ENCODE data around the gene KLHL11.
"Not testable (repeated sequence)": the region's sequence is repeated elsewhere in the genome, so short reads cannot be mapped to it uniquely, and the experiment has no call there.

KLHL11 gene

DNA sequence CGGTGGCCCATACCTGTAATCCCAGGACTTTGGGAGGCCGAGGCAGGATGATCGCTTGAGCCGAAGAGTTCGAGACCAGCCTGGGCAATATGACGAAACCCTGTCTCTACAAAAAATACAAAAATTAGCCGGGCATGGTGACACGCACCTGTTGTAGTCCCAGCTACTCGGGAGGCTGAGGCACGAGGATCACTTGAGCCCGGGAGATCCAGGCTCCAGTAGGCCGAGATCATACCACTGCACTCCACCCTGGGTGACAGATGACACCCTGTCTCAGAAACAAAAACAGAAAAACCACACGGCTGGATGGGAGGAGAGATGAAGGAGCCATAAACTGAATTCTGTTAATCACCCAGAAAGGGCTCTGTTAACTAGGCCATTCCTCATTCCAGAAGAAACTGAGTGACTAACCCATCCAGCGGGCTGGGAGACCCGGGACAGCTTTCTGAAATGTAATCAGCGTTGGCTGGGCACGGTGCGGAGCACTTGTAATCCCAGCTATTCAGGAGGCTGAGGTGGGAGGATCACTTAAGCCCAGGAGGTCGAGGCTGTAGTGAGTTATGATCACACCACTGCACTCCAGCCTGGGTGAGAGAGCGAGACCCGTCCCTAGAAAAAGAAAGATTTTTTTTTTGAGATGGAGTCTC, 28.6 kb downstream of the KLHL11 start:
- DNase-seq (ENCODE audit: low spot score) = no peak

DNA sequence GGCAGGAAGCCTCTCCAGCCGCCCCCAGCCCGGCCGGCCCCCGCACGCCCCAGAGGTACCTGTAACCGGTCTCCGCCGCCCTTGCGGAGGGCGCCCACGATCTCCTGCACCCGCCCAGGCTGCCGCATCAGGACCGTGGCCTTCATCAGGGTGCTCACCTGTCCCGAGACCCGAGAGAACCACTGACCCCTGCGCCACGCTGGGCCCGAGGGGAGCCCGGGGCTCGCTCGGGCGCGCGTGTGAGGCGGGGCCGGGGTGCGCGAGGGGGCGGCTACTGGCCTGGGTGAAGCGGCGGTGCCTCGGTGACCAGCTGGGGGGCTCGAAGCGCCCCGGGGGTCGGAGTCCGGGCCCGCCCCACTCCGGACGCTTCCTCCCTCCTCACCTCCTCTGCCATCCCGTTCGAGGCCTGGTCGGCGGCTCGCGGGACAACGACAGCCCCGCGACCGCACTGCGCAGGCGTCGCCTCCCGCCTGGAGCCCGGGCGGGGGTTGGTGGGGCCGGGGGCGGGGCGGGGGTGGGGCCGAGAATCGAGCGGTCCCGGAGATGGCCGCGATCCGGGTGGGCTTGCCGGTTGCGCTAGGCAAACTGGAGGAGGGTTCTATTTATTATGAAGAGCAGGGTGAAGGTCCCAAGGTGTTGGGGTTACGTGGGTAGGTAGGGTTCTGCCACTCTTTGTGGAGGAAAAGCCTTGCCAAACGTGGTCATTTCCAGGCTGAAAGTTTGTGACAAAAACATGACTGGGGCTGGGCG, 29.2 kb downstream of the KLHL11 start, which contains the start of gene NT5C3B:
Gene NT5C3B, minus strand, starts transcription at position 433 of the 750 bp plus-strand sequence. Its CDS starts 39 bp downstream, at position 394.
- DNase-seq (ENCODE audit: low spot score) = peak; percentile 96

DNA sequence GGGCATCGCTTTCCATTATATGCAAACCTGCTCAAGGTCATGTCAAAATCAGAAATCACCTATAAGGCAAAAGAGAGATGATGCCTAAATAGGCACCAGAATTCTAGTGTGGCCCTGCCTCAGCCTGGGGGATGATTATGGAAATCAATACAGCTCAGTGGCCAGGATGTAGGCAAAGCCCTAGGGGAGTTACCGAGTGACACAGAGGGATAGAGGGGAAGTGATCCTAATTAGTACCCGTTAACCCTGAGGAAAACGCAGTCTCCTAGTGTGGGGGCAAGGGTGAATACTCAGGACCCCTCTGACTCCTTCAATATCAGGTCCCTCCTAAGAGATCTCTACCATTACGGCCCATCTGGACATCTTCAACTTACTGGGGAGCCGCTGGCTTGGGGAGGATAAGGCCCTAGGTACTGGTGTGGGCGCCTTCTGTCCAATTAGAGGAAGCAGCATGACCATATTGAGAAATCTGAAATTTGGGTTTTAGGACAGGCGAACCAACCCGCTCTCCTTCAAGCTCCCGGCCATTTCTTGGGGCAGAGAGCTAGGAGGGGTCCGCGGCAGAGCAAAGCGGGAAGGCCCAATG, 29.9 kb downstream of the KLHL11 start:
- DNase-seq (ENCODE audit: low spot score) = peak; percentile 43

DNA sequence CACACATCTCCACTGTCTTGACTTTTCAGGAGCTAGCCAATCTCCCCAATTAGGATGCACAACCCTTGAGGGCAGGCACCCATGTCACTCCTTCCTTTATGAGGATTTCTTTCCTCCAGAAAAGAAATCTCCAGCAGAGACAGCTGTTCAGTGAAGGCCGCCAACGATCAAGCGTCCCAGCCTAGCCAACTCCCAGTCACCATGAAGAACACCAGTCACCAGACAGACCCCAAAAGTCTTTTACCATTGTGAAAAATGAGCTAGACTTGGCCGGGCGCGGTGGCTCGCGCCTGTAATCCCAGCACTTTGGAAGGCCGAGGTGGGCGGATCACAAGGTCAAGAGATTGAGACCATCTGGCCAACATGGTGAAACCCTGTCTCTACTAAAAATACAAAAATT, 35.3 kb downstream of the KLHL11 start:
- DNase-seq (ENCODE audit: low spot score) = not testable (repeated sequence)

DNA sequence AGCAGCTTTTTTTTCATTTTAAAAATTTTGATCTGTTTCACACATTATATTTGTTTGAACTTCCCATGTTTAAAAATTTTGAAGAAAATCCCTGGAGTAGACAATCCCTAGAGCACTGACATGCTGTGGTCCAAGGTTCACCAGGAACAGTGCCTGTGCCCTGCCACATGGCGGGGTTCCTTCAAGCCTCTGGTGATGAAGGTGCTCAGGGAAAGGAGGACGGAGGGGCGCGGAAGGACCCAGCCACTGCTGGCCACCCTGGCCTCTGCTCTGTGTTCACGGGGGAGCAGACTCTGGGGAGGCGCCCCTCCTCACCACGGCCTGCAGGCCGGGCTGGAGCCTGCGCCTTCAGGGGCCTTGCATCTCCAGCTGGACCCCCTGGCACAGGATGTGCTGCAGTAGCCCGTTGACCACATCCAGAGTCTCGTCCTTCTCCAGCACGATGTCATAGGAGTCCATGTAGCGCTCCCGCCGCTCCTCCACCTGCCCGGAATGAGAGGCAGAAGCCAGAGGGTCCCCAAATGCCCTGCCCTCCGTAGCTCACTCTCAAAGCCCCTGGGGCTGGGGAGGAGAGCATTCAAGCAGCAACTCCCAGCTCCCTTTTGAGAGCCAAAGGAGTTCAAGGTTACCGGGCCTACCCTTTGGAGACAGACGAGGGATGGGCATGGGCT, 39.9 kb downstream of the KLHL11 start:
- no peak for DNase-seq (ENCODE audit: low spot score)

DNA sequence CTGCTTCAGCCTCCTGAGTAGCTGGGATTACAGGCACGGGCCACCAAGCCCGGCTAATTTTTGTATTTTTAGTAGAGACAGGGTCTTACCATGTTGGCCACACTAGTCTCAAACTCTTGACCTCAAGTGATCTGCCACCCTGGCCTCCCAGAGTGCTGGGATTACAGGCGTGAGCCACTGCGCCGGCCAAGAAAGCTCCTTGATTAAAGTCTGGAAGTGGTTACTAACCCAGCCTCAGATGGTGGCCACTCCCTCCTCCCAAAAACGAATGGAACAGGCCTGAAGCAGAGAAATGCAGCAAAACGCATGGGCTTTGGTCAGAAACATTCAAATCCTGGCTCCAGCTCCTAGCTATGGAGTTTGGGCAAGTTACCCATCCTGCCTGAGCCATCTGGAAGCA, 41.1 kb downstream of the KLHL11 start:
- peak; percentile 72 for DNase-seq (ENCODE audit: low spot score)

DNA sequence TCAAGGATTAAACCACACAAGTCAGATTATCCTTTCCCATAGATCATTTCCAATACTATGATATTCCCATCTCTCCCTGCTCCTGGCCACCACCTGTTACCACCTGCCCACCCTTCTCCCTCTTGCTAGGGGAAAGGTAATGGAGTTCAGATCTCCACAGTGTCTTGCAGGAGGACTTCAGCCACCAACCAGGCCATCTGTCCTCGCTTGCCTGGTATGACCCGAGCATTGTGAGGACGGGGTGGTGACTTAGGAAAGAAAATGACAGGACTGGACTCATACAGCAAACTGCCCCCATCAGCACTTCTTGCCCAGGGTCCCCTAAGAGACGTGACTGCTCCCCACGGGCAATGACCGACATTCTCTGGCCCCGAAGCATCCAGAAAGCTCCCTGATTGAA, 41.6 kb downstream of the KLHL11 start:
- DNase-seq (ENCODE audit: low spot score) = no peak

DNA sequence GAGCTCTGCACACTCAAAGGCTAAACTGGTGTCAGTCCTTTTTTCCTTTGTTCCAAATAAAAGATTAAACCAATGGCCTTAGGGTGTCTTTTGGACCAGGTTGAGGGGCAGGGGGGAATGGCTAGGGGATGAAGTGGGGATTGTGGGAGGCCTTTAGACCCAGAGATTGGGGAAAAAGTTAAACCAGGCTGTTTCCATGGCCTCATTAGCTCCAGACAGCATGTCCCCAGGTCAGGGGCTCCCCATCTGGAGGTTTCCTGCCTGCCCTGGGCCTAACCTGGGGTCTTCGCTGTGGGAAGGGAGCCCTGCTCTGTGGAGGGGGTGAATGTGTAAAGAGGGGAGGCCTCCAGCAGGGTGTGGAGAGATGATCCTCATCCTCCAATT, 42.1 kb downstream of the KLHL11 start:
- no peak for DNase-seq (ENCODE audit: low spot score)

DNA sequence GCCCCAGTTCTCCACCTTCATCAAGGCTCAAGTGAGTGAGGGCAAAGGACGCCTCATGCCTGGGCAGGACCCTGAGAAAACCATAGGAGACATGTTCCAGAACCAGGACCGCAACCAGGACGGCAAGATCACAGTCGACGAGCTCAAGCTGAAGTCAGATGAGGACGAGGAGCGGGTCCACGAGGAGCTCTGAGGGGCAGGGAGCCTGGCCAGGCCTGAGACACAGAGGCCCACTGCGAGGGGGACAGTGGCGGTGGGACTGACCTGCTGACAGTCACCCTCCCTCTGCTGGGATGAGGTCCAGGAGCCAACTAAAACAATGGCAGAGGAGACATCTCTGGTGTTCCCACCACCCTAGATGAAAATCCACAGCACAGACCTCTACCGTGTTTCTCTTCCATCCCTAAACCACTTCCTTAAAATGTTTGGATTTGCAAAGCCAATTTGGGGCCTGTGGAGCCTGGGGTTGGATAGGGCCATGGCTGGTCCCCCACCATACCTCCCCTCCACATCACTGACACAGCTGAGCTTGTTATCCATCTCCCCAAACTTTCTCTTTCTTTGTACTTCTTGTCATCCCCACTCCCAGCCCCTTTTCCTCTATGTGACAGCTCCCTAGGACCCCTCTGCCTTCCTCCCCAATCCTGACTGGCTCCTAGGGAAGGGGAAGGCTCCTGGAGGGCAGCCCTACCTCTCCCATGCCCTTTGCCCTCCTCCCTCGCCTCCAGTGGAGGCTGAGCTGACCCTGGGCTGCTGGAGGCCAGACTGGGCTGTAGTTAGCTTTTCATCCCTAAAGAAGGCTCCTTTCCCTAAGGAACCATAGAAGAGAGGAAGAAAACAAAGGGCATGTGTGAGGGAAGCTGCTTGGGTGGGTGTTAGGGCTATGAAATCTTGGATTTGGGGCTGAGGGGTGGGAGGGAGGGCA, 42.7 kb downstream of the KLHL11 start:
- no peak for DNase-seq (ENCODE audit: low spot score)

DNA sequence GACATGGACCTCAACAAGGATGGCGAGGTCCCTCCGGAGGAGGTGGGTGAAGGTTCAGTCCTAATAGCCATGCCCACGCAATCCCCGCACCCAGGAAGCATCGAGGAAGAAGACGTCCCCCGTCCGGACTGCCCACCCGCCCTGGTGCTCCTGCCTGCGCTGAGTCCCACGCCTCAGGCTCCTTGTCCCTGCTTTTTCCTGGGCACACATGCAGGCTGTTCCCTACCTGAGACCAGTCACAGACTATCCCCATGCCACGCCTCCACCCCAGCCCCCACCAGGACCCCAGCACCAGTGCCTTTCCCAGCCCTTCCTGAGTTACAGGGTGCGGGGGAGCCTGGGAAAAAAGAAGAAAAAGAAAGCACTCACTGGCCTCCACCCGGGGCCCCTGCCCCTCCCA, 43.4 kb downstream of the KLHL11 start:
- no peak for DNase-seq (ENCODE audit: low spot score)

DNA sequence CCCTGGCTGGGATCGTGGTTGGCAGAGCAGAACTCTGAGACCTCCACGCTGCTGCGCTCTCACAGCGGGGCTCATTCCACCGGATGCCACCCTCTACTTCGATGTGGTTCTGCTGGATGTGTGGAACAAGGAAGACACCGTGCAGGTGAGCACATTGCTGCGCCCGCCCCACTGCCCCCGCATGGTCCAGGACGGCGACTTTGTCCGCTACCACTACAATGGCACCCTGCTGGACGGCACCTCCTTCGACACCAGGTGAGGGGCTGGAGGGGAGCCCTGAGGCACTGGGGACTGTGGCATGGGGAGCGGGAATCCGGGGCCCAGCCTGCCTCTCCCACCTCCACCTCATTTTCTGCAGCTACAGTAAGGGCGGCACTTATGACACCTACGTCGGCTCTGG, 47.2 kb downstream of the KLHL11 start:
- no peak for DNase-seq (ENCODE audit: low spot score)

DNA sequence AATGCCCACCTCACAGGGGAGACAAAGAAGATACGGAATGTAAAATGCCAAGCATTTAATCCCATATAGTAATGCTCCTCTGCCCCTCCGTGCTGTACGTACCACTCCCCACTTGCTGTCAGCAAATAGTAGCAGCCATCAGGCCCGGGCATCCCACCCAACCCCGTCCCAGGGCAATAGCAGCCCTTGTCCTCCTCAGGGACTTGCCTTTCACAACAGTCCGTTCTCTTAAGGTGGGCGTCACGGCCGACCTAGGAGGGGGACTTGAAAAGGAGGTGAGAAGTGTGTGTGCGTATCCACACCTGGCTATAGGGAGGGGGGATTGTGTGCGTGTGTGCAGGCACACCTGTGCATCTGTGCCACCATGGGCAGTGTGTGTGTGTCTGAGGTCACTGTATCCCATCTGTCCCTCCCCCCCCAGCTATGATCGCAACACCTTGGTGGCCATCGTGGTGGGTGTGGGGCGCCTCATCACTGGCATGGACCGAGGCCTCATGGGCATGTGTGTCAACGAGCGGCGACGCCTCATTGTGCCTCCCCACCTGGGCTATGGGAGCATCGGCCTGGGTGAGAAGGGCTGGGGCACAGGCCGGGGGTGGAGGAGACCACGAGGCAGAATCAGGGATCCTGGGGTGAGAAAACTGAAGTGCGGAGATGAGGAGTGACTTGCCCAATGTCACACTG, 48.4 kb downstream of the KLHL11 start:
- DNase-seq (ENCODE audit: low spot score) = no peak

DNA sequence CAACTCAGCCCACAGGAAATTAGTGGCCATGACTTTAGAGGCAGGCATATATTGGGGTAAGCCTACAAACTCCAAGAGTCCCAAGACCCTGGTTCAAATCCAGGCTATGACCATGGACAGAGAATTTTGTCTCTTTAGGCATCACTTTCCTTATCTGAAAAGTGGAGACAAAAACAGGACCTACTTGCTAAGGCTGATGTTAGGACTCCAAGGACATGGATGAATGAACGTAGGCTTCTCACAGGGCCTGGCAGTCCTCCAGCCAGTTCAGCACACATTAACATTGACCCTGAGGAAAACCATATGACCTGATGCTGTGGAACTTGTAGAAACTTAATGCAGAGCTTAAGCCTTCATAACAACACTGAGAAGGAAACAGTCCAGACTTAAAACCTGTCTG, 51.0 kb downstream of the KLHL11 start:
- DNase-seq (ENCODE audit: low spot score) = no peak

DNA sequence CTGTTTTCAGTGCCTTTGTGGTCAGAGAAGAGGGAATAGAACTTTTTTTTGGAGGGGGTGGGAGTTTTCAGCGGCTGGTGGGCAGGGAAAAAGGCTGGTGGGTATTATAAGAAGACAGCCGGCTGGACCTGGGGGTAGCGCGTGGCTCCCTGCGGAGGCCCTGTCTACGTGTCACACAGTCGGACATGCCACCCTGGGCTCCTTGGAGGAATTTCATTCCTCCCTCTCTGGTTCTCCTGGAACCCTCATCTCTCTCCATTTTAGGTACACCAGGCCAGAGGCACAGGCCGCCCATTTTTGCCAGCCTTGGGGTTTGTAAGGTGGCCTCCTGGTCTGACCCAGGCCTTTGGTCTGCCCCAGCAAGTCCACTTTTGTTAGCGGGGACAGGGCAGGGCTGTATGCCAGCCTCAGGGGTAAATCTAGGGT, 51.5 kb downstream of the KLHL11 start:
- no peak for DNase-seq (ENCODE audit: low spot score)

DNA sequence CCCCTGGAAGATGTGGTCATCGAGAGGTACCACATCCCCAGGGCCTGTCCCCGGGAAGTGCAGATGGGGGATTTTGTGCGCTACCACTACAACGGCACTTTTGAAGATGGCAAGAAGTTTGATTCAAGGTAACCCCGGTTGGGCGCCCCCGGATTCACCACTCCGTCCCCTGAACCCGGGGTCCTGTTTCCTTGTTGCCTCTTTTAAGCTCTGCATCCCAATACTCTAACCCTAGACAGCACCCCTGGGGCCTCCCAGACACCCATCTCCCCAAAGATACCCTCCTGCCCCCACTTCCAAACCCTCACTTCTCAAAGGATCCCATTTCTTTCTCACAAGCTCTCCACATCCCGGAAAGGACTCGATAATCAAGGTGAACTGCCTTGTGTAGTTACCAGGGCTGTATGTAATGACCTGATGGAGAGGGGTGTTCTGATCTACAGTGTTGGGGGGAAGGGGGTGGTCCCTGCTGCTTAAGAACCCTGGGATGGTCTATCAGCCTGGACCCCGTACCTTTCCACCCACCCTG, 52.0 kb downstream of the KLHL11 start:
- DNase-seq (ENCODE audit: low spot score) = no peak

DNA sequence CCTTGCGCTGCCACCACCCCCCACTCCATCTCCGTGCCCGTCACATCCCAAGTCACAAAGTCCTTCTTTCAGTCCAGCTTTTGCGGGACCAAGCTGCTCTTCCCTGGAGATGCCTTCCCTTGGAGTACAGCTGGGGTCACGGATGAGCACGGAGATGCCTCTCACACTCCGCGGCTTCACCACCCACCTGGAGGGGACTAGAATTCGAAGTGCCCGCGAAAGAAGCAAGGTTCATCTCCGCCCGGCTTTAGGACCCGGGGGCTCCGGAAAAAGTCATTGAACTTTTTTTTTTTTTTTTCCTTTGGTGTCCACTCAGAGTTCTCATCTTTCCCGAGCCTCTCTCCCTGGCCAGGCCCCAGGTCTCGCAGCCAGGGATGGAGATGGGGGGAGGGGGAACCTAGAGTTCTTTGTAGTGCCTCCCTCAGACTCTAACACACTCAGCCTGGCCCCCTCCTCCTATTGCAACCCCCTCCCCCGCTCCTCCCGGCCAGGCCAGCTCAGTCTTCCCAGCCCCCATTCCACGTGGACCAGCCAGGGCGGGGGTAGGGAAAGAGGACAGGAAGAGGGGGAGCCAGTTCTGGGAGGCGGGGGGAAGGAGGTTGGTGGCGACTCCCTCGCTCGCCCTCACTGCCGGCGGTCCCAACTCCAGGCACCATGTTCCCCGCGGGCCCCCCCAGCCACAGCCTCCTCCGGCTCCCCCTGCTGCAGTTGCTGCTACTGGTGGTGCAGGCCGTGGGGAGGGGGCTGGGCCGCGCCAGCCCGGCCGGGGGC, 52.7 kb downstream of the KLHL11 start, which contains the start of gene FKBP10:
Gene FKBP10, plus strand, starts transcription at position 624 of the 771 bp plus-strand sequence. Its CDS starts 31 bp downstream, at position 655.
- peak; percentile 93 for DNase-seq (ENCODE audit: low spot score)

DNA sequence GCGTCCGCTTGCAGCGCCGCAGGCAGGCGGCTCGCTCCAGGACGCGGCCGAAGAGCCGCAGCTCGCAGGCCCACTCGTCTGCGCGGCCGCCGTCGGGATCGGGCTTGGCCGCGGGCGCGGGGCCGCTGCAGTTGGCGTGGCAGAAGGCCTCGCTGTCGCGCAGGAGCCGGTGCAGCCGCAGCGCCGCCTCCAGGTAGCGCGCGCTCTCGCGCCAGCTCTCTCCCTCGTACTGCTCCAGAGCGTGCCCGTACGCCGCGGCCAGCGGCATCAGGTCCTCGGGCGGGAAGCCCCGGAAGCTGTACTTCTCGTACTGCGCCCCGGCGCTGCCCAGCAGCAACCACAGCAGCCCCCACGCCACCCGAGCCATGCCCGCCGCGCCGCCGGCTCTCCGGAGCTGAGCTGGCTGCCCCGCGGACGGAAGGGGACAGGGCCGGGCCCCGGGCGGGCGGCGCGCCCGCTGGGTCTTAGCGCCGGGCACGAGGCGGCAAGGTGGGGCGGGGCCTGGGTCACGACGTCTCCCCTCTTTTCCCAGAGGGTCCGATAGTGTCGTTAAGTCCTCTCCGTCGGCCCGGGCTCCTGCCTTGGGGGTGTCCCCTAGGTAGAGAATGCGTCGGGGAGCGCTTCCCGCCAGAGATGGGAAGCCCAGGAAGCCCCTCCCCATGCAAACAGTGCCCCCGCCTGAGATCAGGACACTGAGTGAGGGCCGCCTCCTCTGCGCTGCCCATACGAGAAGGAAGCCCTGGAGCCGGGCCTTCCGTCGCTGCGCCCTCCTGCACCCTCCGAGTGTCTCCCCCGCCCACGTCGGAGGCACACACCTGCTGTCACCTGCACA, 53.5 kb downstream of the KLHL11 start, which contains the start of gene P3H4:
Gene P3H4, minus strand, starts transcription at position 401 of the 832 bp plus-strand sequence. Its CDS starts 34 bp downstream, at position 367.
- DNase-seq (ENCODE audit: low spot score) = peak; percentile 85

DNA sequence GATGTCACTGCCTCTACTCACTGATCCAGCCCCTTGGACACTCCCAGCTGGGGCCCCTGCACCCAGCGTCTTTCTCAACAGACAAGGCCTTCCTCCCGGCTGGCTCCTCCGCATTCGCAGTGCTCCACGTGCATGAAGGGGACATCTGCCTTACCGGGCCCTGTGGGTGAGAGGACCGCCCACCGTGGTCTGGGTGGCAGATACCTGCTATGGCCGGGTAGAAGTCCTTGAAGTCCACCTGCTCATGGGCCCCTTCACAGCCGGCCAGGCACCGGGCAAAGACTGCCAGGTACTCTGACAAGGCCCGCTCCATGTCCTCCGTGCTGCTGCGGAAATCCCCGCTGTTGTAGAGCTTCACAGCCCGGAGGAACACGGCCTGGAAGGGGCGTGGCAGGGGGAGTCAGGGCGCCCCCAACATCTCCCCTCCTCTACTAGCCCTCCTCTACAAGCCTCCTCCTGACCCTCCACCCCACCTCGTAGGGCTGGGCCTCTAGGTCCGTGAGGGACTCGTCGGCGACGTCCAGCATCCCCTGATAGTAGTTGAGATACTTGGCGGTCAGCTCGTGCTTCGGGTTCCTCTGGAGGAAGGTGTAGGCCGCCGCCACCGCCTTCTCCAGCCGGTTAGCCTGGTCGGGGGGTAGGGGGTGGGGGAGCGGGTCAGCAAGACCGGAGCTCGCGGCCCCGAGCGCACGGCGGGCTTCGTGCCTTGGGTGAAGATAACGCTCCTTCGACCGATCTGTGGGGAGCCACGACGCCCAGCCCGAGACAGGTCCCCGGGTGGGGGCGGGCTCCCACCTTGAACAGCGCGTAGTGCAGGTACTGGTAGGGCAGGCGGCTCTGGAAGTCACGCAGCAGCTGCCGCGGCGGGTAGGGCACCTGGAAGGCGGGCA, 54.3 kb downstream of the KLHL11 start:
- DNase-seq (ENCODE audit: low spot score) = no peak

All from AG08395 (cell line).